Neuron (in vitro differentiated cells): ENCODE data around the gene DUSP28.

Experiments
- H2AFZ ChIP-seq: one replicate; pipeline ENCODE4 v1.6.1; 2013; ENCODE audit warnings: low read depth, mild to moderate bottlenecking, inconsistent platforms, low read length, moderate library complexity
- H3K27me3 ChIP-seq: one replicate; pipeline ENCODE4 v1.6.1; 2013; ENCODE audit warnings: low read length; ENCODE audit not compliant: insufficient read depth
- H3K36me3 ChIP-seq: one replicate; pipeline ENCODE4 v1.6.1; 2013; ENCODE audit warnings: low read length; ENCODE audit not compliant: insufficient read depth
- H3K4me1 ChIP-seq: one replicate; pipeline ENCODE4 v1.6.1; 2013; ENCODE audit warnings: low read length; ENCODE audit not compliant: insufficient read depth
- H3K4me3 ChIP-seq: 2 replicates; pipeline ENCODE4 v1.5.1; 2013; ENCODE audit warnings: mild to moderate bottlenecking, low read length, moderate library complexity
- H3K9me3 ChIP-seq: one replicate; pipeline ENCODE4 v1.6.1; 2013; ENCODE audit warnings: low read length

DUSP28 gene

DNA sequence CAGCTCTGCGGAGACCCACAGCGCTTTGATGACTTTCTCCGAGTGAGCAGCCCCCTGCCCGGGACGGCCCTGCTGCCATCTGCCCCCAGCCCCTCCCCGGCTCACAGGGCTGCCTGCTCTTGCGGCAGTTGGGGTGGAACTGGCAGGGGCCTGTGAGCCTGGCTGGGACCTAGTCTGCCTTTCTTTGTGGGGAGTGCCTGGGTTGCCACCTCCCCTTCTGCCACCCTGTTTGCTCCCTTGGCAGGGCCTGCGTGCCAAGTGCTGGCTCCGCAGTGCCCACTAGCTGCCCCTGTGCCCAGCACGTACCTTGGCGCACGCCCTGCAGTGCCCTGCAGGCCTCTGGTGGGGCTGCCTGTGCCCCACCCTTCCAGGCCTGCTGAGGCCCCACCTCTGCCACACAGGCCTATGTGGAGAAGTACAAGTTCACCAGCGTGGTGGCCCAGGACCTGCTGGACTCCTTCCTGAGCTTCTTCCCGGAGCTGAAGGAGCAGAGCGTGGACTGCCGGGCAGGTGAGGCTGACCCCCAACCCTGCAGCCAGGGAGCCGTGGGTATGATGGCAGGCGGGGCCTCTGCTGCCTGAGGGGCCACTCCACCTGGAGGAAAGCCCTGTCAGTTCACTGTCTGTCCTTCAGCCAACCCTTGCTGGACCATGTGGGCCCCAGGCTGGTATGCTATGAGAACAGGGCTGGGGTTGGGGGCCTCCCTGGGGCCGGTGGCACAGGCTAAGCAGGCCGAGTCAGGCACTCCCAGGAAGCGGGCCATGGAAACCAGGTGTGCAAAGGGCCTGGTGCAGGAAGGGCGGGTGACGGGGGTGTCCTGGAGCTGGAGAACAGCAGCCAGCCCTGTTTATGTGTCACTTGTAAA lies 15.2 kb downstream of the DUSP28 start:
- H3K27me3 ChIP-seq = no peaks in the 10 kb centered on the region
- no peak overlapping the region for H2AFZ ChIP-seq
- H3K4me3 ChIP-seq = no peak overlapping the region
- H3K36me3 ChIP-seq = peaks cover 28% of the 10 kb centered on the region
- no peaks in the 10 kb centered on the region for H3K9me3 ChIP-seq
- H3K4me1 ChIP-seq = no peaks in the 10 kb centered on the region

DNA sequence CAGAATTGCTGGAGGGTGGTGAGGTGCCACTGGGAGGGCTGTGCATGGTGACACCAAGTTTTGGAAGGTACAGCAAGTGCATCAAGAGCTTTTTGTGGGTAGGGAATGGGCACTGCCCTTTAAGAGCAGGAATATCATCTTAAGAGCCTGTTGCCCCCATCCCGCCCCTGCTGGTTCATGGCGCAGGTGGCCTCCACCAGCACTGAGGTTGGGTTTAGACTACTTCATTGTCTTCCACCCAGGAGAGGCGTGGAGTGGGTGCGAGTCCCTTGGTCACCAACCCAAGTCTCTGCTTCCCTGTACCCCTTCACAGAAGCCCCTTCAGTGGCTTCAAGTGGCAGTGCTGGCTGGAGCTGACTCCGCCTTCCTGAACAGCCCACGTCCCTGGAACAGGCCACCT lies 15.9 kb downstream of the DUSP28 start:
- peaks cover 28% of the 10 kb centered on the region for H3K36me3 ChIP-seq
- H3K9me3 ChIP-seq = no peaks in the 10 kb centered on the region
- no peak overlapping the region for H2AFZ ChIP-seq

DNA sequence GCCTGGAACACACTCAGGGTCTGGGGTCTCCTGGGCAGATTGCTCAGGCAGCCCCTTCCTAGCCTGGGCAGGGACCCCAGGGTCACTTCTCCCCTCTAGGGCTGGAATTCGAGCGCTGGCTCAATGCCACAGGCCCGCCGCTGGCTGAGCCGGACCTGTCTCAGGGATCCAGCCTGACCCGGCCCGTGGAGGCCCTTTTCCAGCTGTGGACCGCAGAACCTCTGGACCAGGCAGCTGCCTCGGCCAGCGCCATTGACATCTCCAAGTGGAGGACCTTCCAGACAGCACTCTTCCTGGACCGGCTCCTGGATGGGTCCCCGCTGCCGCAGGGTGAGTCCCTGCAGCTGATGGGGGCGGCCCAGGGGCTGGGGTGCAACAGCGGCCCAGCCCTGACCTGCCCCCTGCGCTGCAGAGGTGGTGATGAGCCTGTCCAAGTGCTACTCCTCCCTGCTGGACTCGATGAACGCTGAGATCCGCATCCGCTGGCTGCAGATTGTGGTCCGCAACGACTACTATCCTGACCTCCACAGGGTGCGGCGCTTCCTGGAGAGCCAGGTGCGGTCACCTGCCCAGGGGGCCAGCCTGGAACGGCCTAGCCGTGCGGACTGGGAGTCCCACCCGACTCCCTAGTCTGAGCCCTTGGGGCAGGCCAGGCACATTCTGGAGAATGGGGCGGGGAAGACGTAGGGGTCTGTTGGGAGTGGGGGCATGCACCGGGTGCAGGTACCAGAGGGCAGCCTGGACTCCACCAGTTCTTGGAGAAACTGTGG lies 16.5 kb downstream of the DUSP28 start:
- no peaks in the 10 kb centered on the region for H3K27me3 ChIP-seq
- peaks cover 28% of the 10 kb centered on the region for H3K36me3 ChIP-seq
- H2AFZ ChIP-seq = no peak overlapping the region
- no peaks in the 10 kb centered on the region for H3K4me1 ChIP-seq
- H3K9me3 ChIP-seq = peaks cover 2% of the 10 kb centered on the region
- H3K4me3 ChIP-seq = no peak overlapping the region

More for the DNA sequence above, 15.9 kb downstream of the DUSP28 start:
- H3K4me1 ChIP-seq = no peaks in the 10 kb centered on the region
- H3K4me3 ChIP-seq = no peak overlapping the region
- H3K27me3 ChIP-seq = no peaks in the 10 kb centered on the region

DNA sequence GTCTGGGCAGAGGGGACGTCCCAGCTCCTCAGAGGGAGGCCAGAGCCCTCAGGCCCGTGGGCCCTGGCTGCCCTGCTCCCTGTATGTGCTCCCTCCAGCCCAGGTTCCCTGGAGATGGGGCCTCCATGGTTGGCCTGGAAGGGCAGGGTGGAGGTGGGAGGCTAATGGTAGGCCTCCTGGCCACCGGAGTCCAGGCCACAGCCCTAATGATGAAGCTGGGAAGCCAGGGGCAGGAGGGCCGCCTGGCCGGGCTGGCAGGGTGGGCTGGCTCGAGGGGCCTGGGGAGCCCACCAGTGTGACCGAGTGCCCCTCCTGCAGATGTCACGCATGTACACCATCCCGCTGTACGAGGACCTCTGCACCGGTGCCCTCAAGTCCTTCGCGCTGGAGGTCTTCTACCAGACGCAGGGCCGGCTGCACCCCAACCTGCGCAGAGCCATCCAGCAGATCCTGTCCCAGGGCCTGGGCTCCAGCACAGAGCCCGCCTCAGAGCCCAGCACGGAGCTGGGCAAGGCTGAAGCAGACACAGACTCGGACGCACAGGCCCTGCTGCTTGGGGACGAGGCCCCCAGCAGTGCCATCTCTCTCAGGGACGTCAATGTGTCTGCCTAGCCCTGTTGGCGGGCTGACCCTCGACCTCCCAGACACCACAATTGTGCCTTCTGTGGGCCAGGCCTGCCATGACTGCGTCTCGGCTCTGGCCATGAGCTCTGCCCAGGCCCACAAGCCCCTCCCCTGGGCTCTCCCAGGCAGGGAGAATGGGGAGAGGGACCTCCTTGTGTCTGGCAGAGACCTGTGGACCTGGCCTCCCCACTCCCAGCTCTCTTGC lies 17.3 kb downstream of the DUSP28 start:
- Histone ChIP-seq H3K36me3 (peaks cover 28% of the 10 kb centered on the region), H3K27me3 (no peaks in the 10 kb centered on the region), H3K4me3 (no peak overlapping the region), H3K9me3 (peaks cover 4% of the 10 kb centered on the region), H2AFZ (no peak overlapping the region), H3K4me1 (no peaks in the 10 kb centered on the region)

DNA sequence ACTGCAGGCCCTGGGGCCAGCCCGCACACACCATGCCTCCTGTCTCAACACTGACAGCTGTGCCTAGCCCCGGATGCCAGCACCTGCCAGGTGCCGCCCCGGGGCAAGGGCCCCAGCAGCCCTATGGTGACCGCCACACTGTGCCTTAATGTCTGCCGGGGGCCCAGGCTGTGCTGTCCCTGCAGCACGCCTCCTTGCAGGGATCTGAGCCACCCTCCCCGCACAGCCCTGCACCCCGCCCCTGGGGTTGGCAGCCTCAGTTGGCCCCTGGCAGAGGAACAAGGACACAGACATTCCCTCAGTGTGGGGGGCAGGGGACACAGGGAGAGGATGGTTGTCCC lies 17.9 kb downstream of the DUSP28 start:
- H3K9me3 ChIP-seq = peaks cover 4% of the 10 kb centered on the region
- no peaks in the 10 kb centered on the region for H3K27me3 ChIP-seq
- peaks cover 28% of the 10 kb centered on the region for H3K36me3 ChIP-seq
- H3K4me3 ChIP-seq = no peak overlapping the region
- H2AFZ ChIP-seq = no peak overlapping the region
- no peaks in the 10 kb centered on the region for H3K4me1 ChIP-seq

DNA sequence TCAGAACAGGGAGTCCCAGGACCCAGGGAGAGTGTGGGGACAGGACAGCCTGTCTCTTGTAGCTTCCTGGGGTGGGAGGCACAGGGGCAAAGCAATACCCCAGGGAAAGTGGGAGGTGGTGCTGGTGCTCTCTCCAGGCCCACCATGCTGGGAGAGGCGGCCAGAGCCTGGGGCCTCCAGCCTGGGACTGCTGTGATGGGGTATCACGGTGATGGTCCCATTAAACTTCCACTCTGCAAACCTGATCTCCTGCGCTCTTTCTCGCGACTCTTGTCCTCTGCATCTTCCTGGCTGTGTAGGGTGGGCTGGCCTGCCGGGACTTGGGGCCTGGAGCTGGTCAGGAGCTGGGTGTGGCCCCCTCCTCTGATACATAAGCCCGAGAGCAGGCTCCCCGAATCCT lies 18.3 kb downstream of the DUSP28 start:
- Histone ChIP-seq H3K36me3 (peaks cover 28% of the 10 kb centered on the region), H3K4me3 (no peak overlapping the region), H3K4me1 (no peaks in the 10 kb centered on the region), H3K9me3 (peaks cover 4% of the 10 kb centered on the region), H2AFZ (no peak overlapping the region), H3K27me3 (no peaks in the 10 kb centered on the region)

DNA sequence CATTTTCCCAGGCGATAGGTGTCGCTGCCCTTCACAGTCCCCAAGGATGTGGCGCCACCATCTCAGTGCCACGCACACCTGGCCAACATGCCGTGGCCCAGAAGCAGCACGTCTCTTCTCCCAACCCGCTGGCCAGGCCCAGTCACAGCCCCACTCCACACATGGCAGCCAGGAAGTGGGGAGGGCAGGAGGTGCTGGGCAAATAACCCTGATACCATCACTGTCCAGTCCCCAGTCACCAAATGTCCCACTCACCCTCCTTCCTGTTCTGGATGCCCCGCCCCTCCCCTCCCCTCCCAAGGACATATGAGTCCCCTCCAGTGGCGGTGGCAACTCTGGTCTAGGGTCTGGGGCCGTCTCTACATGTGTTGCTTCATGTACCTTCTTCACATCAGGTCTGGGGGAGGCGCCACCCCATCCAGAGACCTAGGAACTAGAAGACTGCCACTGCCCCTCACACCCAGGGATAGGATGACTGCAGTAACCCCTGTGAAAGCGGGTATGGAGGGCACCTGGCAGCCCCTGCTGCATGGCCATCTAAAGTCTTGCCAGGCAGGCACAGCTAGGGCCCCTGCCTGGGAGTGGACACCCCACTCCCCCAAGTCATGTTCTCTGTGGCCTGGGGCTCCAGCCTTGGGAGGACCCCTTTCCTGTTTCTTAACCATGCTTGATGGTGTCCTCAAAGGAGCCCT lies 19.1 kb downstream of the DUSP28 start:
- Histone ChIP-seq H2AFZ (no peak overlapping the region), H3K36me3 (peaks cover 24% of the 10 kb centered on the region), H3K9me3 (peaks cover 4% of the 10 kb centered on the region), H3K27me3 (no peaks in the 10 kb centered on the region), H3K4me3 (no peak overlapping the region), H3K4me1 (no peaks in the 10 kb centered on the region)

DNA sequence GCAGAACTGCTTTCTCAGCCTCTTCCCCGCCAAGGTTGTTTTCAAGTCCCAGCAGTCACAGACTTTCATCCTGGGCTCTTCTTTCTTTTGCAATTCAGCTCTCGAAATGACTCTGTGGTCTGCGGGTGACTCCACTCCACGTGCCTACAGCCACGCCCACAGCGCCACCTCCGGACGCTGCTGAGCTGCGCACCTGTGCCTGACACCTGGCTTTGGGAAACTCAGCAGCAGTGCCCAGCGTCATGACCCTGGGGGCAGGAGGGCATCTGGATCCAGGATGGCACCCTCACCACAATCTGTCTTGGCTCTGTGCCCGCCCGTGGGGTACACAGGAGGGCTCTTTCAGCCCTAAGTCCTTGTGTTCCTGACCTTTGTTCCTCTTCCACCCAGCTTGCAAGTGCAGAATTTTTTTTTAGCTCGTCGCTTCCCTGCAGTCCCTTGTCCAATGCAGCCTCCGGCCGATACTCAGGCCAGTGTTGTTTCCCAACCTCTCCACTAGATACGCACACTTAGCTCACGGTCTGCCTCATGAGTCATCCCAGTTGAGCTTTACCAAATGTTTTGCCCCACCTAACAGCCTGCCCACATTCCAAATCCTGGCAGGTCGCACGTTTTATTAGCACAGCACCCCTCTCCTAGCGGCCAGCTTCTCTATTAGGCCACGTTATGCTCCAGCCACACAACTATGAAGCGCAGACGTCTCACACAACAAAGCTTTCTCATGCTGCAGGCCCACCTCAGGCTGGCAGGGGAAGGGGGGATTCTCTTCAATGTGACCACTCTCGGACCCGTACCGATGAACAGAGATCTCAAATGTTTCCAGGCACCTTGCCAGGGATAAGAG lies 19.8 kb downstream of the DUSP28 start:
- H3K9me3 ChIP-seq = peaks cover 4% of the 10 kb centered on the region
- no peak overlapping the region for H3K4me3 ChIP-seq
- H3K27me3 ChIP-seq = no peaks in the 10 kb centered on the region
- H3K4me1 ChIP-seq = peaks cover 4% of the 10 kb centered on the region
- H3K36me3 ChIP-seq = peaks cover 17% of the 10 kb centered on the region
- H2AFZ ChIP-seq = no peak overlapping the region

DNA sequence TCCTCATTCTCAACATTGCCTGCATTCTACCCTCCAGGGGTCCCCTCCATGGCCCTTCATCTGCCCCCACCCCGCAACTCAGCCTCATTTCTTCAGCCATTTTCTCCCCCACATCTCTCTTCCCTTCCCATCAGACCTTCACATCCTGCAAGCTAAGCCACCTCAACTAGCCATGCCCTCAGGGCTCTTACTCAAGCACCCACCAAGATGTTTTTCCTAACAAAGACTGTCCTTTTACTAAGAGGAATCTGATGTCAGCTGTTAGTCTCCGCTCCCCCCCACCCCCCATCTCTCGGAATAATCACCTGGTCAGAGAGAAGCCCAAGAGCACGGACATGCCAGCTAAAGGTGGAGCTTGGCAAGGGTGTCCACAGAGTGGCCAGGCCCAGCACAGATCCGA lies 21.7 kb downstream of the DUSP28 start:
- H3K36me3 ChIP-seq = peaks cover 9% of the 10 kb centered on the region
- no peak overlapping the region for H3K4me3 ChIP-seq

DNA sequence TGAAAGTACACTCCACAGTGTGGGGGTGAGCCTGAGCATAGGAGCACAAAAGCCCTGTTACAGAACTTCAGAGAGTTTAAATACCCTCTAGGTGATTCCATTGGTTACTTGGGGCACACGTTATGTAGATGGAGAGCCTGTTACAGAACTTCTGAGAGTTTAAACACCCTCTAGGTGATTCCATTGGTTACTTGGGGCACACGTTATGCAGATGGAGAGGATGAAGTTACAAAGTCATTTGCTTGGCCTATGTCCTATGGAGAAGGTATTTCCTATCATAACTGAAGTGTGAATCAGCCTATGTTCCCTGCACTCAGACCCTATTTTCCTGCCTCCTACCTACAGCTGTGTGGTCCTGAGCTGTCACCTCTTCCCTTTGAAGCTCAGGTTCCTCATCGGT lies 22.6 kb downstream of the DUSP28 start:
- Histone ChIP-seq H3K4me3 (no peak overlapping the region), H3K27me3 (no peaks in the 10 kb centered on the region), H2AFZ (no peak overlapping the region), H3K9me3 (peaks cover 4% of the 10 kb centered on the region), H3K4me1 (peaks cover 19% of the 10 kb centered on the region), H3K36me3 (peaks cover 5% of the 10 kb centered on the region)

More for the DNA sequence above, 21.7 kb downstream of the DUSP28 start:
- Histone ChIP-seq H3K27me3 (no peaks in the 10 kb centered on the region), H2AFZ (no peak overlapping the region), H3K9me3 (peaks cover 4% of the 10 kb centered on the region), H3K4me1 (peaks cover 12% of the 10 kb centered on the region)

DNA sequence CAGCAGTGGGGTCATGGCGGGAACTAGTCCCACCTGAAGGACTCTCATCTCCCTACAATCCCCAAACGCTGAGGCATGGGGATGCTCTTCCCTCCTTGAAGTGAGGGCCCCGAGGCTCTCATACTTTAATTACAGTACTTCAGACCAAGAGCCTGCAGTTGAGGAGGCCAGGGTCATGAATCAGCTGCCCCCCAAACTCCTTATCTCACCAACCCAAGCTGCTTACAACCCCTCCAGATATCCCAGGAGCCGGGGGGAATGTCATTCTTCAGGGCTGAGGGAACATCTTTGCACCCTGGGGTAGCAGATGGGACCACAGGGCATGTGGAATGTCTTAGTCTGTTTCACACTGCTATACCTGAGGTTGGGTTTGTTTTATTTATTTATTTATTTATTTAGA lies 23.6 kb downstream of the DUSP28 start:
- peaks cover 4% of the 10 kb centered on the region for H3K9me3 ChIP-seq
- no peaks in the 10 kb centered on the region for H3K36me3 ChIP-seq
- peaks cover 29% of the 10 kb centered on the region for H3K4me1 ChIP-seq
- H3K27me3 ChIP-seq = no peaks in the 10 kb centered on the region
- no peak overlapping the region for H3K4me3 ChIP-seq
- H2AFZ ChIP-seq = no peak overlapping the region

DNA sequence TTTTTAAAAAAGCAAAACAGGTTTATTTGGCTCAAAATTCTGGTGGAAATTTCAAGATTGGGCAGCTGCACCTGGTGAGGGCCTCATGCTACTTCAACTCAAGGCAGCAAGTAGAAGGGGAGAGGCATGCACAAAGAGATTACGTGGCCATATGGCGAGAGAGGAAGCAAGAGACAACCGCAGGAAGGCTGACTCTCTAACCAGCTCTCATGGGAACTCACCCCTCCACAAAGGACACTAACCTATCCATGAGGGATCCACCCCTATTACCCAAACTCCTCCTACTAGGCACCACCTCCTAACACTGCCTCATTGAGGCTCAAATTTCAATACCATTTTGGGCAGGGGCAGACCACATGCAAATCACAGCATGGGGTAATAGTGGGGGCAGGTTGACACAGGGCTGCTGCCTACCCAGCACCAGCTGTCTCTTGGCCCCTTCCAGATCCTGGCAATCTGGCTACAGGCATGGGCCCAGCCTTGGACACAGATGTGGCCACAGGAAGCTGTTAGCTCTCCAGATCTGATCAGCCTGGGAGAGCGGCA lies 24.4 kb downstream of the DUSP28 start:
- H2AFZ ChIP-seq = no peak overlapping the region
- H3K27me3 ChIP-seq = no peaks in the 10 kb centered on the region
- H3K4me3 ChIP-seq = peak overlapping the region; percentile 97
- H3K9me3 ChIP-seq = peaks cover 4% of the 10 kb centered on the region
- H3K36me3 ChIP-seq = peaks cover 3% of the 10 kb centered on the region
- peaks cover 29% of the 10 kb centered on the region for H3K4me1 ChIP-seq
